Gastroesophageal sphincter (tissue), 4 donors: Measurements from ENCODE around the gene NAV2. TPM values are rescaled to one million over a fixed set of nuclear protein-coding genes. Genes with fewer than 3 reads are reported as not detected.

ENCODE experiments used
- ATAC-seq: fragments of 150-250 bp; one replicate; pipeline ENCODE4 v1.9.1; 2016; ENCODE audit warnings: mild to moderate bottlenecking, moderate library complexity
- H3K27ac ChIP-seq, 4 donors: fragments of 200-600 bp; sonication (generic) in 3 of 4; 1 replicate in 3 of 4; 2 replicates in 1 of 4; pipeline ENCODE4 v1.5.1; 2016 to 2019
- H3K27me3 ChIP-seq: fragments of 200-600 bp; sonication (generic); one replicate; pipeline ENCODE4 v1.5.1; 2019
- H3K36me3 ChIP-seq, 2 donors: fragments of 200-600 bp; sonication (generic); one replicate each; pipeline ENCODE4 v1.5.1; 2019; ENCODE audit warnings: control low read depth in 1 of 2
- H3K4me1 ChIP-seq, 3 donors: fragments of 200-600 bp; sonication (generic); 1 replicate in 2 of 3; 2 replicates in 1 of 3; pipeline ENCODE4 v1.5.1; 2016 to 2019; ENCODE audit warnings: control low read depth in 2 of 3
- H3K4me3 ChIP-seq, 2 donors: fragments of 200-600 bp; sonication (generic); one replicate each; pipeline ENCODE4 v1.5.1; 2019; ENCODE audit warnings: mild to moderate bottlenecking in 1 of 2, moderate library complexity in 1 of 2
- H3K9me3 ChIP-seq, 3 donors: fragments of 200-600 bp; sonication (generic); one replicate each; pipeline ENCODE4 v1.5.1; 2017 to 2019; ENCODE audit warnings: control low read depth in 2 of 3
- CTCF ChIP-seq, 4 experiments: fragments of 200-600 bp in 2 of 4; fragments of 450-650 bp in 2 of 4; sonication (generic) in 1 of 4; IDR thresholded peaks; one replicate each; pipeline ENCODE4 v1.5.1; 2017 to 2019; ENCODE audit warnings: antibody characterized with exemption in 4 of 4, mild to moderate bottlenecking in 2 of 4, moderate library complexity in 2 of 4
- EP300 ChIP-seq: sonication (generic); formaldehyde crosslinking; IDR thresholded peaks from one replicate; pipeline ENCODE4 v1.6.1; 2017; ENCODE audit warnings: antibody characterized with exemption, mild to moderate bottlenecking
- POLR2A ChIP-seq, 2 donors: fragments of 450-650 bp; IDR thresholded peaks; one replicate each; pipeline ENCODE4 v1.6.1; 2017; ENCODE audit warnings: antibody characterized with exemption in 2 of 2, mild to moderate bottlenecking in 2 of 2, moderate library complexity in 1 of 2
- POLR2AphosphoS5 ChIP-seq: sonication (generic); formaldehyde crosslinking; IDR thresholded peaks from one replicate; pipeline ENCODE4 v1.6.1; 2017; ENCODE audit warnings: antibody characterized with exemption
- WGBS, 2 donors: methylation state at CpG; one replicate each; pipeline ENCODE4 v1.1.5; 2018; ENCODE audit warnings: low coverage in 1 of 2; 5-methylcytosine and 5-hydroxymethylcytosine counted together
- total RNA-seq, 4 donors: library from RNA; depleted of rRNA; stranded (reverse); fragments of >200 nt; gene quantifications; one replicate each; pipeline ENCODE4 v1.1.0, GENCODE V29; 2016

The NAV2 gene
- total RNA-seq, 4 donors from 2014 or later = 19.5 to 57.1 (median 43.4) TPM

GRCh38 chr11:19933801-19934488, 221.3 kb downstream of the NAV2 start:
- ATAC-seq = no peak
- Histone ChIP-seq H3K9me3 (no peaks in the 10 kb centered on the region), H3K4me3 (no peak overlapping the region), H3K27ac (no peak overlapping the region), H3K36me3 (peaks cover 0 to 47% of the 10 kb centered on the region in 2 donors), H3K27me3 (no peaks in the 10 kb centered on the region), H3K4me1 (peaks cover 0 to 48% (median 0%) of the 10 kb centered on the region in 3 donors)
- WGBS, 2 donors = 20 to 87% methylated on average over 1 to 8 of the region's 12 CpGs
- no peak for TF ChIP-seq CTCF (IDR thresholded peaks at IDR 0.05)
- no peak for TF ChIP-seq EP300
- TF ChIP-seq POLR2A (IDR thresholded peaks at IDR 0.05) = no peak
- TF ChIP-seq POLR2AphosphoS5 = no peak

- WGBS, 2 donors = 40 to 72% methylated on average over 1 to 2 of the region's 3 CpGs
- H3K4me3 ChIP-seq = no peak overlapping the region
- no peak overlapping the region for H3K27ac ChIP-seq
- H3K4me1 ChIP-seq = peaks cover 0 to 43% (median 0%) of the 10 kb centered on the region in 3 donors
- peaks cover 0 to 54% of the 10 kb centered on the region in 2 donors for H3K36me3 ChIP-seq
- ATAC-seq = peak; percentile 21
- no peaks in the 10 kb centered on the region for H3K27me3 ChIP-seq
- H3K9me3 ChIP-seq = no peaks in the 10 kb centered on the region
- TF ChIP-seq POLR2A (IDR thresholded peaks at IDR 0.05) = no peak
- no peak for TF ChIP-seq EP300
- no peak for TF ChIP-seq POLR2AphosphoS5
- TF ChIP-seq CTCF (IDR thresholded peaks at IDR 0.05) = no peak
Observed at GRCh38 chr11:19934828-19935259, 222.2 kb downstream of the NAV2 start.

GRCh38 chr11:19935507-19935906, 222.9 kb downstream of the NAV2 start:
- Histone ChIP-seq H3K27me3 (no peaks in the 10 kb centered on the region), H3K4me1 (peaks cover 0 to 36% (median 0%) of the 10 kb centered on the region in 3 donors), H3K27ac (no peak overlapping the region), H3K36me3 (peaks cover 0 to 61% of the 10 kb centered on the region in 2 donors), H3K4me3 (no peak overlapping the region), H3K9me3 (no peaks in the 10 kb centered on the region)
- 61 to 74% methylated on average over 2 to 4 of the region's 4 CpGs for WGBS, 2 donors
- no peak for TF ChIP-seq POLR2A (IDR thresholded peaks at IDR 0.05)
- TF ChIP-seq POLR2AphosphoS5 = no peak
- no peak for TF ChIP-seq EP300
- TF ChIP-seq CTCF (IDR thresholded peaks at IDR 0.05) = no peak
- no peak for ATAC-seq

GRCh38 chr11:19936461-19936860, 223.8 kb downstream of the NAV2 start:
- no peak for ATAC-seq

More at GRCh38 chr11:19936461-19936860, 223.8 kb downstream of the NAV2 start:
- WGBS, 2 donors = 90 to 93% methylated on average over 5 to 9 of the region's 9 CpGs
- Histone ChIP-seq H3K27ac (no peak overlapping the region), H3K36me3 (peaks cover 0 to 71% of the 10 kb centered on the region in 2 donors), H3K4me1 (peaks cover 0 to 27% (median 0%) of the 10 kb centered on the region in 3 donors), H3K27me3 (no peaks in the 10 kb centered on the region), H3K4me3 (no peak overlapping the region), H3K9me3 (no peaks in the 10 kb centered on the region)
- TF ChIP-seq CTCF (IDR thresholded peaks at IDR 0.05) = no peak
- no peak for TF ChIP-seq EP300
- TF ChIP-seq POLR2AphosphoS5 = no peak
- TF ChIP-seq POLR2A (IDR thresholded peaks at IDR 0.05) = no peak
